HG03442 (cell line): ENCODE data around the gene CBX5.
"Not testable (repeated sequence)": the region's sequence is repeated elsewhere in the genome, so short reads cannot be mapped to it uniquely, and the experiment has no call there.

Experiments used
- ATAC-seq: cut with Tn5 transposase; IDR thresholded peaks from one replicate; pipeline ENCODE4 v1.9.1; 2021; ENCODE audit warnings: mild to moderate bottlenecking, moderate library complexity; ENCODE audit not compliant: unreplicated experiment

The CBX5 gene

DNA sequence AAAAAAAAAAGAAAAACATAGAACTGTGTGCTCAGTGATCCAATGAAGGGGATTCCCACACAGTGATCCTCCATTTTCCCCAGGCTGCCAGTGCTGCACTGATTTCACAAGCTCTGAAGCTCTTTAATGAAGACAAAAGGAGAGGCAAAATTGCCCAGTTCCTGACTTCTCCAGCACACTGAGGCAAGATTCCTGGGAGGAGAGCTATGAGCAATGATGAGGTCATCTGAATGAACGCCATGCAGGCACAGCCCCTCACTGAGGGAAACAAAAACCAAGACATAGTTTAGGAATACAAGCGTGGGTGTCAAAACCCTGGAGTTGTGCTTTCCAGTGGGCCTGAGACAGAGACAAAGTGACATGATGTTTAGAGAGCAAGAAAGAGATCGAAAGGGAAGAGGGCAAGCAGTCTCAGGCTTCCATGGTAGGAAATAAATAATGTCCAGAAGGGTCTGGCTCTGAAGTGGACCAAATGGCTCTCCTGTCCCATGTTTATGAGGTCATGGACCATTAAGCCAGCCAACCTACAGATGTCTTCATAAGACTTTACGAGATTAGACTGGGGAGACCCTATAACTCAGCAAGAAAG lies 50.2 kb downstream of the CBX5 start:
- no peak for ATAC-seq

GRCh38 chr12:54228471-54228870 lies 51.5 kb downstream of the CBX5 start:
- ATAC-seq, result no peak

GRCh38 chr12:54227927-54228326 lies 52.0 kb downstream of the CBX5 start:
- not testable (repeated sequence) for ATAC-seq

- ATAC-seq, result no peak
These were observed 52.5 kb downstream of the CBX5 start for GRCh38 chr12:54227376-54227775.

GRCh38 chr12:54225666-54226065 lies 54.3 kb downstream of the CBX5 start:
- ATAC-seq, result no peak

GRCh38 chr12:54222609-54223008 lies 57.3 kb downstream of the CBX5 start:
- ATAC-seq, result no peak

- no peak for ATAC-seq
These were observed 58.4 kb downstream of the CBX5 start for GRCh38 chr12:54221402-54221984.

DNA sequence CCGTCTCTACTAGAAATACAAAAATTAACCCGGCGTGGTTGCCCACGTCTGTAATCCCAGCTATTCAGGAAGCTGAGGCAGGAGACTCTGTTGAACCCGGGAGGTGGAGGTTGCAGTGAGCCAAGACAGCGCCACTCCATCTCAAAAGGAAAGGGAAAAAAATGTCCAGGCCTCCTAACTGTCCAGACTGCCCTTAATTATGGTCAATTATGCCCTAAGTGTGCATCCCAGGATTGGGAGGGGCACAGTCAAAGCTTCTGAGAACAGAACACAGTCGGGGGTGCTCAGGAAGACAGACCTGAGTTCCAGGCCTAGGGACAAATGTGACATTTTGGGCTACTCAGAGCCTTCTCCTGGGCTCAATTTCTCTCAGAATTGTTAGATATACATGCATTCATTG lies 59.4 kb downstream of the CBX5 start:
- no peak for ATAC-seq

- ATAC-seq, result no peak
These were observed 59.8 kb downstream of the CBX5 start for GRCh38 chr12:54220092-54220557.

DNA sequence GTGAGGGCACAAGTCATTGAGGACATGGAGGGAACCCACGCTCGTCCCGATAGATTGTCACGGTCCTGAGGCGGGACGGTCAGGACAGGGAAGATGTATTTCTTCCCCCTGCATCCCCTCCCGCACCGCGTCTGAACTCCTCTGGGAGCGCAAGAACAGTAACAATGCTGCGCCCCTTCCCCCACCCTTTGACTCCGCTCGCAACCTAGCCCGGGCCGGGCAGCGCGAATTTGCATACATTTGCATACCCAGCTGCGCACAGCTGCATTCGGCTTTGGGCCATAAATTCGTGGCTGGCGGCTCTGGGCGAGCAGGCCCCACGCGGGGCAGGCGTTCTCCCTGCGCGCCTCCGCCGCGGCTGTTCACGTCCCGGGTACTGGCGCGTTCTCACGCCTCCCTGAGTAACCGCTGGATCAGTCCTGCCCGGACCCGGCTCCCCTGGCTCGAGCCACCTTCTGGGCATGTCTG lies 62.1 kb downstream of the CBX5 start:
- no peak for ATAC-seq

GRCh38 chr12:54216797-54217661 lies 62.9 kb downstream of the CBX5 start:
- ATAC-seq, result no peak

GRCh38 chr12:54215989-54216796 lies 63.7 kb downstream of the CBX5 start:
- no peak for ATAC-seq

- peak; percentile 77 for ATAC-seq
These were observed 65.1 kb downstream of the CBX5 start for GRCh38 chr12:54214553-54215406.

GRCh38 chr12:54213079-54213478 lies 66.8 kb downstream of the CBX5 start:
- no peak for ATAC-seq

- no peak for ATAC-seq
These were observed 68.0 kb downstream of the CBX5 start for GRCh38 chr12:54211920-54212319.

DNA sequence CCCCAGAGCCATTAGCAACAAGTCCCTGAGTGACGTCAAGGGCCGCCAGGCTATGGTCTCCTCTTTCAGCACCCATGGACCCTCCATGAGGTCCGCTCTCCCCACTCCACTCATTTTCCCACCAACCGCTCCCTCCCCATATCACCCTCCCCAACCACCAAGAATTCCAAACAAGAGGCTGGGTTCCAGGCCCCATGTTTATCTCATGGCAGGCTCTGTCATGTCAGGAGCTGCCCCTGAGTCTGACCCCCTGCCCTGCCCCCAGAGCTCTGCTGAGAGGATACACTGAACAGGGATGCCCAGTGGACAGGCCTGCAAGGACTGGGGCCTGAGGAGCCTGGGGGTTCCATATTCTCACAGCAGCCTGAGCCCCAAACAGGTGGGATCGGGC lies 69.5 kb downstream of the CBX5 start:
- no peak for ATAC-seq

- ATAC-seq, result no peak
These were observed 71.3 kb downstream of the CBX5 start for GRCh38 chr12:54208591-54208990.

- ATAC-seq, result no peak
These were observed 72.2 kb downstream of the CBX5 start for GRCh38 chr12:54207539-54208294.

- no peak for ATAC-seq
These were observed 73.1 kb downstream of the CBX5 start for GRCh38 chr12:54206791-54207190.
